OCI-LY7 (cell line): ENCODE results near the gene CYP4V2. TPM values are rescaled to one million over a fixed set of nuclear protein-coding genes. Genes with fewer than 3 reads are reported as not detected.
A peak's percentile ranks its signal among the peaks of the same experiment; 100 is the strongest.

Source experiments
- BruUV-seq: library from RNA; stranded (reverse); fragments of 400-500 nt; replicated peaks from 2 replicates; lab custom pipeline; 2021; lab: Mats Ljungman, UMichigan
- CTCF ChIA-PET: fragments of 300-600 bp; sonication (Branson Sonifier 250); formaldehyde crosslinking; loops from one replicate; lab custom pipeline; 2022; ENCODE audit warnings: antibody characterized with exemption; ENCODE audit not compliant: unreplicated experiment; lab: Charles Lee
- POLR2A ChIA-PET: fragments of 300-600 bp; sonication (Branson Sonifier 250); formaldehyde crosslinking; loops from one replicate; lab custom pipeline; 2022; ENCODE audit warnings: antibody characterized with exemption; lab: Charles Lee
- DNase-seq: peaks from one replicate; pipeline ENCODE4 v3.0.0-alpha.2; 2015; ENCODE audit warnings: low spot score
- H2AFZ ChIP-seq: fragments of 200-600 bp; sonication (generic), shearing (Covaris generic); 2 replicates; pipeline ENCODE4 v1.6.1; 2014; ENCODE audit warnings: mild to moderate bottlenecking, antibody characterized with exemption, low read length, moderate library complexity
- H3K27ac ChIP-seq: fragments of 200-600 bp; sonication (generic); 2 replicates; pipeline ENCODE4 v1.5.1; 2014; ENCODE audit warnings: mixed run types, low read depth, mild to moderate bottlenecking, moderate library complexity, low read length, inconsistent platforms; ENCODE audit not compliant: poor library complexity, severe bottlenecking
- H3K36me3 ChIP-seq: fragments of 200-600 bp; sonication (generic); 2 replicates; pipeline ENCODE4 v1.6.1; 2014; ENCODE audit warnings: mild to moderate bottlenecking, antibody characterized with exemption, low read length, moderate library complexity, mixed read lengths; ENCODE audit not compliant: insufficient read depth
- H3K4me1 ChIP-seq: fragments of 200-600 bp; sonication (generic); 2 replicates; pipeline ENCODE4 v1.5.1; 2014; ENCODE audit warnings: mild to moderate bottlenecking, low read length; ENCODE audit not compliant: insufficient read depth, poor library complexity, severe bottlenecking
- H3K4me2 ChIP-seq: fragments of 200-600 bp; sonication (generic); 2 replicates; pipeline ENCODE4 v1.6.1; 2014; ENCODE audit warnings: mild to moderate bottlenecking, low read length
- H3K4me3 ChIP-seq: fragments of 200-600 bp; sonication (generic); 2 replicates; pipeline ENCODE4 v1.5.1; 2014; ENCODE audit warnings: mild to moderate bottlenecking, low read depth, low read length; ENCODE audit not compliant: poor library complexity, severe bottlenecking
- H3K79me2 ChIP-seq: fragments of 200-600 bp; sonication (generic); 2 replicates; pipeline ENCODE4 v1.6.1; 2016; ENCODE audit warnings: low read depth, mild to moderate bottlenecking, low read length, moderate library complexity, mixed read lengths; ENCODE audit not compliant: insufficient read depth
- H3K9me2 ChIP-seq: fragments of 200-600 bp; sonication (generic); 2 replicates; pipeline ENCODE4 v1.6.1; 2016; ENCODE audit warnings: mild to moderate bottlenecking, low read length, mixed read lengths; ENCODE audit not compliant: insufficient read depth
- H3K9me3 ChIP-seq: fragments of 200-600 bp; sonication (generic); 2 replicates; pipeline ENCODE4 v1.6.1; 2014; ENCODE audit warnings: mild to moderate bottlenecking, mixed run types, low read length, mixed read lengths
- H4K20me1 ChIP-seq: fragments of 200-600 bp; sonication (generic); 2 replicates; pipeline ENCODE4 v1.6.1; 2014; ENCODE audit warnings: mild to moderate bottlenecking, antibody characterized with exemption, low read length, moderate library complexity, mixed read lengths; ENCODE audit not compliant: insufficient read depth
- CTCF ChIP-seq: fragments of 200-600 bp; sonication (generic); conservative IDR thresholded peaks from 2 replicates; pipeline ENCODE4 v1.5.1; 2014; ENCODE audit warnings: mild to moderate bottlenecking, antibody characterized with exemption, low read length, moderate library complexity, mixed read lengths
- EZH2phosphoT487 ChIP-seq: fragments of 200-600 bp; sonication (generic); IDR thresholded peaks from 2 replicates; pipeline ENCODE4 v1.6.1; 2018; ENCODE audit warnings: low read depth, borderline replicate concordance, mild to moderate bottlenecking, mixed run types, antibody characterized with exemption, low read length, moderate library complexity, mixed read lengths
- intact Hi-C: fragments of 100-400 bp; cut with micrococcal nuclease; formaldehyde crosslinking; loops from one replicate; pipeline ENCODE4 v1.10.0; 2022; ENCODE audit not compliant: unreplicated experiment
- total RNA-seq, 2 experiments: library from RNA; depleted of rRNA in 1 of 2; stranded (reverse); fragments of >200 nt in 1 of 2; shearing (Covaris generic) in 1 of 2; gene quantifications; 2 replicates each; pipeline ENCODE4 v1.2.3, GENCODE V29; 2014 to 2022

CYP4V2 gene
- total RNA-seq, 2 experiments from 2014 or later: 6.9 to 12.5 TPM

GRCh38 chr4:186204686-186205085, 13.3 kb downstream of the CYP4V2 start:
- BruUV-seq: no TSS peak
- Histone ChIP-seq H3K27ac (no peak overlapping the region), H2AFZ (no peak overlapping the region), H3K4me2 (no peak overlapping the region), H3K9me3 (no peaks in the 10 kb centered on the region), H3K36me3 (peaks cover 7% of the 10 kb centered on the region; the same call in 1 of the 2 replicates), H3K79me2 (no peaks in the 10 kb centered on the region), H3K4me1 (peaks cover 6% of the 10 kb centered on the region), H3K4me3 (no peak overlapping the region), H3K9me2 (no peaks in the 10 kb centered on the region), H4K20me1 (no peaks in the 10 kb centered on the region)
- ChIA-PET POLR2A (no interaction called here), CTCF (no interaction called here)
- DNase-seq: no peak
- intact Hi-C loops: no loop called here
- TF ChIP-seq EZH2phosphoT487: no peak
- TF ChIP-seq CTCF: no peak

- H3K79me2 ChIP-seq: no peaks in the 10 kb centered on the region
- no peaks in the 10 kb centered on the region for H3K9me3 ChIP-seq
- no peaks in the 10 kb centered on the region for H4K20me1 ChIP-seq
- CTCF ChIA-PET: no interaction called here
- intact Hi-C loops: no loop called here
- peaks cover 8% of the 10 kb centered on the region; the same call in 1 of the 2 replicates for H3K36me3 ChIP-seq
- BruUV-seq: no TSS peak
- no peak for TF ChIP-seq EZH2phosphoT487
- no peak overlapping the region for H3K4me2 ChIP-seq
- no peak overlapping the region for H3K4me3 ChIP-seq
- no peak overlapping the region for H3K27ac ChIP-seq
- H3K9me2 ChIP-seq: no peaks in the 10 kb centered on the region
- H2AFZ ChIP-seq: no peak overlapping the region
- POLR2A ChIA-PET: no interaction called here
- peaks cover 6% of the 10 kb centered on the region for H3K4me1 ChIP-seq
- peak; percentile 10 for DNase-seq
Measured at GRCh38 chr4:186205156-186205555, 13.8 kb downstream of the CYP4V2 start.

- Histone ChIP-seq H3K27ac (no peak overlapping the region), H3K9me3 (no peaks in the 10 kb centered on the region), H2AFZ (no peak overlapping the region), H3K4me2 (no peak overlapping the region), H3K4me3 (no peak overlapping the region), H3K4me1 (no peaks in the 10 kb centered on the region), H4K20me1 (no peaks in the 10 kb centered on the region), H3K79me2 (no peaks in the 10 kb centered on the region), H3K9me2 (no peaks in the 10 kb centered on the region), H3K36me3 (no peaks in the 10 kb centered on the region)
- CTCF ChIA-PET: no interaction called here
- intact Hi-C loops: no loop called here
- TF ChIP-seq CTCF (no peak), EZH2phosphoT487 (no peak)
- BruUV-seq: no TSS peak
- no peak for DNase-seq
- POLR2A ChIA-PET: no interaction called here
Measured at GRCh38 chr4:186216465-186217024, 25.2 kb downstream of the CYP4V2 start.
